ENCODE measurements around the gene PCDH12. TPM values are rescaled to one million over a fixed set of nuclear protein-coding genes. Genes with fewer than 3 reads are reported as not detected.

Gene PCDH12
- total RNA-seq, 1 donor from 2014 or later: 1.7 TPM

GRCh38 chr5:141898448-141899049 is 59.5 kb downstream of the PCDH12 start:
- Mint-ChIP-seq H3K27ac (ENCODE audit: unreplicated experiment) (no peak overlapping the region), H3K9me3 (ENCODE audit: unreplicated experiment) (peaks cover 3% of the 10 kb centered on the region), H3K4me1 (ENCODE audit: low read depth, unreplicated experiment) (no peaks in the 10 kb centered on the region), H3K27me3 (ENCODE audit: unreplicated experiment) (no peaks in the 10 kb centered on the region), H3K4me3 (ENCODE audit: unreplicated experiment) (no peak overlapping the region), H3K36me3 (ENCODE audit: unreplicated experiment) (no peaks in the 10 kb centered on the region)
- DNase-seq: no peak
- no peak for TF ChIP-seq CTCF (IDR thresholded peaks at IDR 0.05; ENCODE audit: partially characterized antibody, unreplicated experiment)

DNA sequence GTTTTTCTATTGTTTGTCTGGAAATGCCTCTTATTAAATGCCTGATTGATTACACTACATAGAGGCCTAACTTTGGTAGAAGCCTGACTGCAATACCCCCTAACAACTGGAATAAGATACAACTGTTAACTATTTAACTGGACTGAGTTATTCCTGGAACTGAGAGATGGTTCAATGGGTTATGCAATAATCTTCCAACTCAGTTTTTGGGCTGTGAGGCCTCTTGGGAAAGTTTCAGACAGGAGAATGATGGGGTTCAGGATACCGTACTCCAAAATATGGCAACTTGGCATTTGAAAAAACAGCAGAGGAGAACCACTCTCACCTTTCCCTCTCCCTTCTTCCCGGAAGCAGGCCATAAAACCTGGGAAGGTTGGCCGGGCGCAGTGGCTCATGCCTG is 60.6 kb downstream of the PCDH12 start:
- Mint-ChIP-seq H3K9me3 (ENCODE audit: unreplicated experiment) (peaks cover 3% of the 10 kb centered on the region), H3K27me3 (ENCODE audit: unreplicated experiment) (no peaks in the 10 kb centered on the region), H3K4me3 (ENCODE audit: unreplicated experiment) (no peak overlapping the region), H3K36me3 (ENCODE audit: unreplicated experiment) (no peaks in the 10 kb centered on the region), H3K4me1 (ENCODE audit: low read depth, unreplicated experiment) (no peaks in the 10 kb centered on the region), H3K27ac (ENCODE audit: unreplicated experiment) (no peak overlapping the region)
- TF ChIP-seq CTCF (IDR thresholded peaks at IDR 0.05; ENCODE audit: partially characterized antibody, unreplicated experiment): no peak
- no peak for DNase-seq

Other genes with a start within 250 kb of the PCDH12 start
- 7.9 TPM for gene PCDH1, start 79.8 kb downstream of the PCDH12 start, total RNA-seq (ENCODE audit: unreplicated experiment)
- 108 TPM for gene DELE1, start 34.3 kb downstream of the PCDH12 start, total RNA-seq (ENCODE audit: unreplicated experiment)
- gene RNF14, start 10.9 kb upstream of the PCDH12 start, total RNA-seq (ENCODE audit: unreplicated experiment): 60.8 TPM
- gene GNPDA1, start 54.8 kb upstream of the PCDH12 start, total RNA-seq (ENCODE audit: unreplicated experiment): 20.2 TPM
- gene NDFIP1, start 150.6 kb upstream of the PCDH12 start, total RNA-seq (ENCODE audit: unreplicated experiment): 56.1 TPM